Inferior parietal cortex (tissue), 1 donor: ENCODE measurements around the gene INO80D.
A peak's percentile ranks its signal among the peaks of the same experiment; 100 is the strongest.
"Not testable (repeated sequence)": the region's sequence is repeated elsewhere in the genome, so short reads cannot be mapped to it uniquely, and the experiment has no call there.

Experiments used
- DNase-seq: peaks from one replicate; pipeline ENCODE4 v3.0.0-alpha.2; 2016; ENCODE audit errors: extremely low spot score

Gene INO80D

GRCh38 chr2:206085742-206086445 lies at the start of gene INO80D:
TSS of gene INO80D (minus strand) at chr2:206086174. CDS start at chr2:206063016, 23,158 bp downstream.
- peak; percentile 76 for DNase-seq

GRCh38 chr2:206127656-206128055 lies 41.7 kb upstream of the INO80D start:
- no peak for DNase-seq

GRCh38 chr2:206125901-206126300 lies 39.9 kb upstream of the INO80D start:
- no peak for DNase-seq

GRCh38 chr2:206122569-206122968 lies 36.6 kb upstream of the INO80D start:
- DNase-seq: not testable (repeated sequence)

- no peak for DNase-seq
These were observed 30.3 kb upstream of the INO80D start for GRCh38 chr2:206116278-206116677.

- DNase-seq: no peak
These were observed 29.1 kb upstream of the INO80D start for GRCh38 chr2:206115026-206115578.

- no peak for DNase-seq
These were observed 27.0 kb upstream of the INO80D start for GRCh38 chr2:206112846-206113547.

GRCh38 chr2:206112108-206112507 lies 26.1 kb upstream of the INO80D start:
- DNase-seq: no peak

GRCh38 chr2:206108713-206109112 lies 22.7 kb upstream of the INO80D start:
- DNase-seq: no peak

- no peak for DNase-seq
These were observed 19.6 kb upstream of the INO80D start for GRCh38 chr2:206105541-206105940.

- DNase-seq: no peak
These were observed 19.1 kb upstream of the INO80D start for GRCh38 chr2:206105038-206105437.

- DNase-seq: not testable (repeated sequence)
These were observed 12.9 kb upstream of the INO80D start for GRCh38 chr2:206098872-206099271.

- no peak for DNase-seq
These were observed 12.5 kb upstream of the INO80D start for GRCh38 chr2:206098471-206098870.

- no peak for DNase-seq
These were observed 10.9 kb upstream of the INO80D start for GRCh38 chr2:206096876-206097275.

- DNase-seq: peak; percentile 27
These were observed 9.8 kb upstream of the INO80D start for GRCh38 chr2:206095536-206096332.

- DNase-seq: no peak
These were observed 6.3 kb upstream of the INO80D start for GRCh38 chr2:206092297-206092696.

GRCh38 chr2:206088248-206088647 lies 2.3 kb upstream of the INO80D start:
- no peak for DNase-seq

- peak; percentile 35 for DNase-seq
These were observed 859 bp upstream of the INO80D start for GRCh38 chr2:206086716-206087350.

GRCh38 chr2:206084870-206085741 lies 868 bp downstream of the INO80D start:
- no peak for DNase-seq

GRCh38 chr2:206084439-206084869 lies 1.5 kb downstream of the INO80D start:
- DNase-seq: peak; percentile 68
